Loucy (cell line): ENCODE results near the gene CTRB2.

Experiments
- H2AFZ ChIP-seq: fragments of 200-600 bp; sonication (generic); 2 replicates; pipeline ENCODE4 v1.6.0; 2016; ENCODE audit warnings: antibody characterized with exemption, mild to moderate bottlenecking, low read length, moderate library complexity
- H3F3A ChIP-seq: fragments of 200-600 bp; 2 replicates; pipeline ENCODE4 v1.6.0; 2016; ENCODE audit warnings: antibody characterized with exemption, low read depth, mild to moderate bottlenecking
- H3K27me3 ChIP-seq: fragments of 200-600 bp; sonication (generic); 2 replicates; pipeline ENCODE4 v1.6.1; 2014; ENCODE audit warnings: low read length, mild to moderate bottlenecking; ENCODE audit not compliant: insufficient read depth, poor library complexity, severe bottlenecking
- H3K36me3 ChIP-seq: fragments of 200-600 bp; sonication (generic); 2 replicates; pipeline ENCODE4 v1.6.1; 2016; ENCODE audit warnings: low read length; ENCODE audit not compliant: insufficient read depth
- H3K4me1 ChIP-seq: fragments of 200-600 bp; sonication (generic); 2 replicates; pipeline ENCODE4 v1.5.1; 2014; ENCODE audit warnings: low read length, mild to moderate bottlenecking; ENCODE audit not compliant: insufficient read depth, poor library complexity, severe bottlenecking
- H3K4me2 ChIP-seq: fragments of 200-600 bp; sonication (generic); 2 replicates; pipeline ENCODE4 v1.6.0; 2014; ENCODE audit warnings: antibody characterized with exemption, low read length, low read depth, mild to moderate bottlenecking; ENCODE audit not compliant: poor library complexity, severe bottlenecking
- H3K4me3 ChIP-seq: fragments of 200-600 bp; sonication (generic); 2 replicates; pipeline ENCODE4 v1.5.1; 2014; ENCODE audit warnings: low read length, mild to moderate bottlenecking, mixed read lengths; ENCODE audit not compliant: poor library complexity, severe bottlenecking
- H3K79me2 ChIP-seq: fragments of 200-600 bp; sonication (generic); 2 replicates; pipeline ENCODE4 v1.6.1; 2014; ENCODE audit warnings: low read length; ENCODE audit not compliant: insufficient read depth
- H3K9ac ChIP-seq: fragments of 200-600 bp; sonication (generic); 2 replicates; pipeline ENCODE4 v1.6.0; 2014; ENCODE audit warnings: mild to moderate bottlenecking, low read depth, low read length, moderate library complexity; ENCODE audit not compliant: poor library complexity, severe bottlenecking
- H3K9me2 ChIP-seq: fragments of 200-600 bp; sonication (generic); replicated peaks from 2 replicates; pipeline ENCODE4 v1.6.1; 2016; ENCODE audit warnings: low read depth, low read length, mixed read lengths
- H3K9me3 ChIP-seq: fragments of 200-600 bp; sonication (generic); 2 replicates; pipeline ENCODE4 v1.6.1; 2014; ENCODE audit warnings: mild to moderate bottlenecking, antibody characterized with exemption, low read length, low read depth; ENCODE audit not compliant: insufficient read depth
- H4K20me1 ChIP-seq: fragments of 200-600 bp; sonication (generic); 2 replicates; pipeline ENCODE4 v1.6.0; 2014; ENCODE audit warnings: antibody characterized with exemption, low read length, mild to moderate bottlenecking; ENCODE audit not compliant: insufficient read depth, poor library complexity, severe bottlenecking
- EZH2phosphoT487 ChIP-seq: fragments of 200-600 bp; IDR thresholded peaks from 2 replicates; pipeline ENCODE4 v1.6.1; 2018; ENCODE audit warnings: antibody characterized with exemption, mild to moderate bottlenecking, moderate library complexity, borderline replicate concordance
- TF ChIP-seq, protein P1 (sequence below): fragments of 200-600 bp; sonication (generic); conservative IDR thresholded peaks from 2 replicates; pipeline ENCODE4 v1.5.1; 2014; ENCODE audit warnings: mild to moderate bottlenecking, antibody characterized with exemption, low read length

Gene CTRB2

DNA sequence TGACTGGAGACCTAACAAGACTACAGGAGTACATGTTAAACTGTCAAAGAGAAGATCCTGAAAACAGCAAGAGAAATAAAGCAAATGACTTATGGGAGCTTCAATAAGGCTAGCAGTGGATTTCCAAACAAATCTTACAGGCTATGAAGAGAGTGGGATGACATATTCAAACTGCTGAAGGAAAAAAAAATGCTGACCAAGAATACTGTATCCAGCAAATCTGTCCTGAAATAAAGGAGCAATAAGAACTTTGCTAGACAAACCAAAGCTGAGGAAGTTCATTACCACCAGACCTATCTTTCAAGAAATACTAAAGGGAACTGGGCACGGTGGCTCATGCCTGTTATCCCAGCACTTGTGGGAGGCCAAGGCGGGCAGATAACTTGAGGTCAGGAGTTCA is 30.0 kb downstream of the CTRB2 start:
- peaks cover 5% of the 10 kb centered on the region; the same call in 1 of the 2 replicates for H3K9me3 ChIP-seq
- H3K36me3 ChIP-seq: 0 out of 2 replicates have a peak, but pooled peaks cover 5% of the 10 kb centered on the region
- no peaks in the 10 kb centered on the region for H3K27me3 ChIP-seq
- no peak for TF ChIP-seq EZH2phosphoT487
- TF ChIP-seq, protein P1, sequence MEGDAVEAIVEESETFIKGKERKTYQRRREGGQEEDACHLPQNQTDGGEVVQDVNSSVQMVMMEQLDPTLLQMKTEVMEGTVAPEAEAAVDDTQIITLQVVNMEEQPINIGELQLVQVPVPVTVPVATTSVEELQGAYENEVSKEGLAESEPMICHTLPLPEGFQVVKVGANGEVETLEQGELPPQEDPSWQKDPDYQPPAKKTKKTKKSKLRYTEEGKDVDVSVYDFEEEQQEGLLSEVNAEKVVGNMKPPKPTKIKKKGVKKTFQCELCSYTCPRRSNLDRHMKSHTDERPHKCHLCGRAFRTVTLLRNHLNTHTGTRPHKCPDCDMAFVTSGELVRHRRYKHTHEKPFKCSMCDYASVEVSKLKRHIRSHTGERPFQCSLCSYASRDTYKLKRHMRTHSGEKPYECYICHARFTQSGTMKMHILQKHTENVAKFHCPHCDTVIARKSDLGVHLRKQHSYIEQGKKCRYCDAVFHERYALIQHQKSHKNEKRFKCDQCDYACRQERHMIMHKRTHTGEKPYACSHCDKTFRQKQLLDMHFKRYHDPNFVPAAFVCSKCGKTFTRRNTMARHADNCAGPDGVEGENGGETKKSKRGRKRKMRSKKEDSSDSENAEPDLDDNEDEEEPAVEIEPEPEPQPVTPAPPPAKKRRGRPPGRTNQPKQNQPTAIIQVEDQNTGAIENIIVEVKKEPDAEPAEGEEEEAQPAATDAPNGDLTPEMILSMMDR: no peak
- no peak overlapping the region for H2AFZ ChIP-seq
- H3K4me3 ChIP-seq: no peak overlapping the region
- H3K79me2 ChIP-seq: no peaks in the 10 kb centered on the region
- H3K9me2 ChIP-seq: no peaks in the 10 kb centered on the region
- H3F3A ChIP-seq: no peaks in the 10 kb centered on the region
- H4K20me1 ChIP-seq: no peaks in the 10 kb centered on the region
- H3K9ac ChIP-seq: no peak overlapping the region
- no peak overlapping the region for H3K4me2 ChIP-seq
- no peaks in the 10 kb centered on the region for H3K4me1 ChIP-seq

- Histone ChIP-seq H3K9ac (no peak overlapping the region), H3K4me2 (no peak overlapping the region), H3K9me2 (no peaks in the 10 kb centered on the region), H3F3A (no peaks in the 10 kb centered on the region), H3K36me3 (peaks cover 22% of the 10 kb centered on the region), H3K27me3 (no peaks in the 10 kb centered on the region), H3K79me2 (no peaks in the 10 kb centered on the region), H3K9me3 (peaks cover 19% of the 10 kb centered on the region; the same call in 1 of the 2 replicates), H3K4me3 (no peak overlapping the region), H4K20me1 (no peaks in the 10 kb centered on the region), H3K4me1 (no peaks in the 10 kb centered on the region), H2AFZ (no peak overlapping the region)
- TF ChIP-seq EZH2phosphoT487: no peak
- TF ChIP-seq, protein P1: no peak
These were observed 31.9 kb downstream of the CTRB2 start for GRCh38 chr16:75175074-75175473.

DNA sequence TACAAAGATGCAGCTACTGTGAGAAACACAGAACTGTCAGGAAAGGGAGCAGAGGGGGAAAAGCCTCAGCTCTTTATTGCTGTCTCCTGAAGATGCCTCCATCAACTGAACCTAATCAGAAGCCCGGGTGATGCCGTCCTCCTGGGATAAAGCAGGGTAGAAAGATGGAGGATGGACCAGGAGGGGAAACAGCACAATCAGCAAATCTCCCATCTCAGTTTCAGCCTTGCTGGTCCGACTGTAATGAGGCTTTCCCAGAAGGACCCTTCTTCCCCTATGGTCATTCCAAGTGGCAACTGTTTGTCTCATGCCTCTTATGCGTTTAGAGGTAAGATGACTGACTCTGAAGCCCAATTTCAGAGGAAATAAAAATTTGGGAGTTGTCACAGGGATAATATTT is 34.4 kb downstream of the CTRB2 start:
- no peak overlapping the region for H2AFZ ChIP-seq
- no peaks in the 10 kb centered on the region for H3K79me2 ChIP-seq
- peaks cover 47% of the 10 kb centered on the region for H3K36me3 ChIP-seq
- H4K20me1 ChIP-seq: no peaks in the 10 kb centered on the region
- no peak overlapping the region for H3K4me2 ChIP-seq
- H3K27me3 ChIP-seq: no peaks in the 10 kb centered on the region
- H3K9me3 ChIP-seq: peaks cover 36% of the 10 kb centered on the region; the same call in 1 of the 2 replicates
- H3K9ac ChIP-seq: no peak overlapping the region
- H3K9me2 ChIP-seq: no peaks in the 10 kb centered on the region
- no peaks in the 10 kb centered on the region for H3K4me1 ChIP-seq
- H3K4me3 ChIP-seq: no peak overlapping the region
- H3F3A ChIP-seq: no peaks in the 10 kb centered on the region
- TF ChIP-seq, protein P1: no peak
- no peak for TF ChIP-seq EZH2phosphoT487
